Esophagus squamous epithelium (tissue), 5 donors: ENCODE measurements around the gene INSL4. TPM values are rescaled to one million over a fixed set of nuclear protein-coding genes. Genes with fewer than 3 reads are reported as not detected.

Experiments used
- DNase-seq: peaks from one replicate; lab custom pipeline; 2025; lab: John Stamatoyannopoulos, UW
- H3K27ac ChIP-seq, 4 donors: fragments of 200-600 bp; sonication (generic); one replicate each; pipeline ENCODE4 v1.5.1; 2016 to 2019; ENCODE audit warnings: mild to moderate bottlenecking in 1 of 4
- H3K27me3 ChIP-seq, 4 donors: fragments of 200-600 bp; sonication (generic); 1 replicate in 3 of 4; 2 replicates in 1 of 4; pipeline versions ENCODE4 v1.5.1 to v1.6.0; 2017 to 2021; ENCODE audit warnings: antibody characterized with exemption in 1 of 4
- H3K36me3 ChIP-seq, 3 donors: fragments of 200-600 bp; sonication (generic); one replicate each; pipeline ENCODE4 v1.5.1; 2016 to 2019
- H3K4me1 ChIP-seq, 3 donors: fragments of 200-600 bp; sonication (generic); one replicate each; pipeline ENCODE4 v1.5.1; 2017 to 2019
- H3K4me3 ChIP-seq, 4 donors: fragments of 200-600 bp; sonication (generic); 1 replicate in 3 of 4; 2 replicates in 1 of 4; pipeline ENCODE4 v1.5.1; 2016 to 2019; ENCODE audit warnings: mild to moderate bottlenecking in 2 of 4, moderate library complexity in 1 of 4
- H3K9me3 ChIP-seq, 3 donors: fragments of 200-600 bp; sonication (generic); one replicate each; pipeline ENCODE4 v1.5.1; 2016 to 2019
- POLR2A ChIP-seq, 4 donors: fragments of 450-650 bp; IDR thresholded peaks; one replicate each; pipeline ENCODE4 v1.6.1; 2017; ENCODE audit warnings: antibody characterized with exemption in 4 of 4, mild to moderate bottlenecking in 4 of 4, moderate library complexity in 3 of 4
- WGBS, 2 donors: methylation state at CpG; one replicate each; pipeline ENCODE4 v1.1.5; 2018; 5-methylcytosine and 5-hydroxymethylcytosine counted together
- intact Hi-C: fragments of 100-400 bp; cut with DNase I; formaldehyde crosslinking; loops from one replicate; pipeline ENCODE4 v1.15.0; 2022
- small RNA-seq, 4 donors: library from RNA; depleted of rRNA; stranded (forward); fragments of <200 nt; gene quantifications; one replicate each; pipeline ENCODE3, GENCODE V24; 2016
- total RNA-seq, 4 donors: library from RNA; depleted of rRNA; stranded (reverse); fragments of >200 nt; gene quantifications; one replicate each; pipeline ENCODE4 v1.1.0, GENCODE V29; 2016
- TF ChIP-seq, protein P1 (sequence below), 6 experiments: fragments of 450-650 bp in 4 of 6; fragments of 200-600 bp in 2 of 6; sonication (generic) in 2 of 6; IDR thresholded peaks; one replicate each; pipeline ENCODE4 v1.5.1; 2016 to 2019; ENCODE audit warnings: antibody characterized with exemption in 6 of 6, mild to moderate bottlenecking in 4 of 6, moderate library complexity in 4 of 6
- donor health status: DM: yes; HTN: yes; CAD: no.

Gene INSL4
- total RNA-seq, 4 donors from 2014 or later: not detected

DNA sequence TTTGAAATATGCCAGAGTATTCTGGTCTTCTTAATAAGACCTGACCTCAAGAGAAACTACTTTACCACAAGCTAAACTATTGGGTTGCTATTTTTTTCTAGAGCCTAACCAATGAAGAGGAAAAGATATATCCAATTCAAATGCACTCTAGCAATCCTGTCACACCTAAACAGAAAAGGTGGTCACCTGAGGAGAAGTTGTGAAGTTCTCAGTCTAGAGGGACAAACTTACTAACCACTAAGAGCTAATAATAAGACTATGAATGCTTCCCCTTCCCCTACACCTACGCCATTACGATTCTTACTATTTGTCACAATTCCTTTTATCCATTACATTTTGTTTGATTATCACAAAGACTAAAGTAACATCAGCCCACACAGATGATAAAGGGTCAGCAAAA is 43.6 kb downstream of the INSL4 start:
- Histone ChIP-seq H3K27ac (no peak overlapping the region), H3K4me3 (no peak overlapping the region), H3K9me3 (no peaks in the 10 kb centered on the region), H3K4me1 (no peaks in the 10 kb centered on the region), H3K27me3 (no peaks in the 10 kb centered on the region), H3K36me3 (no peaks in the 10 kb centered on the region)
- DNase-seq: no peak
- 85 to 89% methylated on average over 2 of the region's 2 CpGs for WGBS, 2 donors
- TF ChIP-seq, protein P1, sequence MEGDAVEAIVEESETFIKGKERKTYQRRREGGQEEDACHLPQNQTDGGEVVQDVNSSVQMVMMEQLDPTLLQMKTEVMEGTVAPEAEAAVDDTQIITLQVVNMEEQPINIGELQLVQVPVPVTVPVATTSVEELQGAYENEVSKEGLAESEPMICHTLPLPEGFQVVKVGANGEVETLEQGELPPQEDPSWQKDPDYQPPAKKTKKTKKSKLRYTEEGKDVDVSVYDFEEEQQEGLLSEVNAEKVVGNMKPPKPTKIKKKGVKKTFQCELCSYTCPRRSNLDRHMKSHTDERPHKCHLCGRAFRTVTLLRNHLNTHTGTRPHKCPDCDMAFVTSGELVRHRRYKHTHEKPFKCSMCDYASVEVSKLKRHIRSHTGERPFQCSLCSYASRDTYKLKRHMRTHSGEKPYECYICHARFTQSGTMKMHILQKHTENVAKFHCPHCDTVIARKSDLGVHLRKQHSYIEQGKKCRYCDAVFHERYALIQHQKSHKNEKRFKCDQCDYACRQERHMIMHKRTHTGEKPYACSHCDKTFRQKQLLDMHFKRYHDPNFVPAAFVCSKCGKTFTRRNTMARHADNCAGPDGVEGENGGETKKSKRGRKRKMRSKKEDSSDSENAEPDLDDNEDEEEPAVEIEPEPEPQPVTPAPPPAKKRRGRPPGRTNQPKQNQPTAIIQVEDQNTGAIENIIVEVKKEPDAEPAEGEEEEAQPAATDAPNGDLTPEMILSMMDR (IDR thresholded peaks at IDR 0.05): no peak
- TF ChIP-seq POLR2A (IDR thresholded peaks at IDR 0.05): no peak
- intact Hi-C loops: no loop called here

DNA sequence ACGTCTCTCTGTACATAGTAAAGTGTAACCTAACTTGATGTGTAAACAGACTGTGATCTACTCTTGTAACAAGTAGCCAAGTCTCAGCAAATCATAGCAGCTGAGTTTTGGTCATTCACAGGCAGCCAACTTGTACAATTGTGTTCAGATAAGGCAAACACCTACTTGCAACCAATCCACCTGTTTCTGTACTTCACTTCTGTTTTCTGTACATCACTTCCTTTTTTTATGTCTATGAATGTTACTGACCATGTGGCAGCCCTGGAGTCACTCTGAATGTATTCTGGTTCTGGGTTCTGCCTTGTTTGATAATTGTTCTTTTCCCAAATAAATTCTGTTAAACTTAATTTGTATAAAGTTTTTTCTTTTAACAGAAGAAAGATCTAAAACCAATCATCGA is 47.3 kb downstream of the INSL4 start:
- no peaks in the 10 kb centered on the region for H3K4me1 ChIP-seq
- H3K27ac ChIP-seq: no peak overlapping the region
- H3K27me3 ChIP-seq: no peaks in the 10 kb centered on the region
- no peak overlapping the region for H3K4me3 ChIP-seq
- intact Hi-C loops: no loop called here
- H3K36me3 ChIP-seq: no peaks in the 10 kb centered on the region
- no peak for TF ChIP-seq POLR2A (IDR thresholded peaks at IDR 0.05)
- TF ChIP-seq, protein P1 (IDR thresholded peaks at IDR 0.05): no peak
- H3K9me3 ChIP-seq: no peaks in the 10 kb centered on the region
- DNase-seq: no peak
- WGBS, 2 donors: 50 to 65% methylated on average over 2 of the region's 2 CpGs

Small RNA genes lying within 50 kb of the gene (small RNA-seq; reads per million reads assigned to genes)
- 0 reads per million in 4 donors for gene AL133547.1

Other genes starting within 250 kb of the INSL4 start
- 10 to 100 TPM; 11.1 to 18.9 (median 11.9) TPM for gene JAK2, start 246.1 kb upstream of the INSL4 start, total RNA-seq
- gene INSL6, start 45.8 kb upstream of the INSL4 start, total RNA-seq: not detected
- not detected for gene RLN2, start 73.3 kb downstream of the INSL4 start, total RNA-seq
- not detected for gene RLN1, start 108.5 kb downstream of the INSL4 start, total RNA-seq
- gene PLGRKT, start 206.5 kb downstream of the INSL4 start, total RNA-seq: 10 to 100 TPM; 13.4 to 25.6 (median 20.0) TPM
- gene CD274, start 219.1 kb downstream of the INSL4 start, total RNA-seq: 1 to 10 TPM; 1.3 to 3.5 (median 2.2) TPM